ENCODE results near the gene CAMK4. TPM values are rescaled to one million over a fixed set of nuclear protein-coding genes. Genes with fewer than 3 reads are reported as not detected.

CAMK4 gene
- total RNA-seq, 1 donor from 2014 or later: 0.72 TPM

DNA sequence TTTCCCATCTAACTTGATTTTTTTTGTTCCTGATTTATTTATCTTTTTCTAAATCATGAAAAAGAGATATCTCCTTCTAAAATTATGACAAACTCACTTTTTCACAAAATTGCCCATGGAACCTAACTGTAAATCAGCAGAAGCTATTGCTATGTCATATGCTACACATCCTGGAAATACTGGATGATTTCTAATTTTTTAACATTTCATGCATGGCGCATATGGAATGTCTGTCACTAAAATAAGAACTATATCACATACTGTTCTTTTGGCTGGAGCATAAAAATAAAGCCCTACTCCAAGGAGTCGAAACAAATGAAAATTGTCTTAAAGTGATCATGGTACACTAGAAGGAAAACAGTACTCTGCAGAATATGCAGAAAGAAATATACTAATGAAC is 60.6 kb downstream of the CAMK4 start:
- H3K27me3 Mint-ChIP-seq (ENCODE audit: low read depth): peaks cover 29% of the 10 kb centered on the region
- H3K9me3 Mint-ChIP-seq (ENCODE audit: low read depth): no peaks in the 10 kb centered on the region
- TF ChIP-seq, protein P1, sequence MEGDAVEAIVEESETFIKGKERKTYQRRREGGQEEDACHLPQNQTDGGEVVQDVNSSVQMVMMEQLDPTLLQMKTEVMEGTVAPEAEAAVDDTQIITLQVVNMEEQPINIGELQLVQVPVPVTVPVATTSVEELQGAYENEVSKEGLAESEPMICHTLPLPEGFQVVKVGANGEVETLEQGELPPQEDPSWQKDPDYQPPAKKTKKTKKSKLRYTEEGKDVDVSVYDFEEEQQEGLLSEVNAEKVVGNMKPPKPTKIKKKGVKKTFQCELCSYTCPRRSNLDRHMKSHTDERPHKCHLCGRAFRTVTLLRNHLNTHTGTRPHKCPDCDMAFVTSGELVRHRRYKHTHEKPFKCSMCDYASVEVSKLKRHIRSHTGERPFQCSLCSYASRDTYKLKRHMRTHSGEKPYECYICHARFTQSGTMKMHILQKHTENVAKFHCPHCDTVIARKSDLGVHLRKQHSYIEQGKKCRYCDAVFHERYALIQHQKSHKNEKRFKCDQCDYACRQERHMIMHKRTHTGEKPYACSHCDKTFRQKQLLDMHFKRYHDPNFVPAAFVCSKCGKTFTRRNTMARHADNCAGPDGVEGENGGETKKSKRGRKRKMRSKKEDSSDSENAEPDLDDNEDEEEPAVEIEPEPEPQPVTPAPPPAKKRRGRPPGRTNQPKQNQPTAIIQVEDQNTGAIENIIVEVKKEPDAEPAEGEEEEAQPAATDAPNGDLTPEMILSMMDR (IDR thresholded peaks at IDR 0.05): no peak
- no peak overlapping the region for H3K27ac Mint-ChIP-seq (ENCODE audit: unreplicated experiment)
- DNase-seq (ENCODE audit: low spot score): no peak
- no peak overlapping the region for H3K4me3 Mint-ChIP-seq (ENCODE audit: unreplicated experiment)
- no peaks in the 10 kb centered on the region for H3K4me1 Mint-ChIP-seq (ENCODE audit: low read depth)
- H3K36me3 Mint-ChIP-seq (ENCODE audit: low read depth): no peaks in the 10 kb centered on the region

DNA sequence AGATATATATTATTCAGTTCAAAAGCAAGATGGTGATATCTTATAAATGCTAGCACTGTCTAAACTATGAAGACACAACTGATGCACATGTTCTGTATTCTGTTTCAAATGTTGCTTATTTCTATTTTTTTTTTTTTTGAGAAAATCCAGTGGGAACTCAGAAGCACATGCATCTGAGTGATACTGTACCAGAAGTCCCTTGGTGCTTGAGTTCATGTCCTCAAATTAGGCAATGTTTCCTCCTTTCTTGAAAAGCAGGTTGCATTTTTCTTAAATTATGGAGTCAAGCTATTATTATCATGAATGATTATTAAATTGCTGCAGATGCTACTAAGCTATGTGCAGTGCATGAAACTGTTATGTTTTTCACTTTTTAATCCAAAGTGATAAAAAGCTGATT is 70.4 kb downstream of the CAMK4 start:
- Mint-ChIP-seq H3K36me3 (ENCODE audit: low read depth) (no peaks in the 10 kb centered on the region), H3K4me3 (ENCODE audit: unreplicated experiment) (no peak overlapping the region), H3K9me3 (ENCODE audit: low read depth) (no peaks in the 10 kb centered on the region), H3K4me1 (ENCODE audit: low read depth) (no peaks in the 10 kb centered on the region), H3K27ac (ENCODE audit: unreplicated experiment) (no peak overlapping the region), H3K27me3 (ENCODE audit: low read depth) (peaks cover 6% of the 10 kb centered on the region)
- TF ChIP-seq, protein P1 (IDR thresholded peaks at IDR 0.05): no peak
- DNase-seq (ENCODE audit: low spot score): no peak

DNA sequence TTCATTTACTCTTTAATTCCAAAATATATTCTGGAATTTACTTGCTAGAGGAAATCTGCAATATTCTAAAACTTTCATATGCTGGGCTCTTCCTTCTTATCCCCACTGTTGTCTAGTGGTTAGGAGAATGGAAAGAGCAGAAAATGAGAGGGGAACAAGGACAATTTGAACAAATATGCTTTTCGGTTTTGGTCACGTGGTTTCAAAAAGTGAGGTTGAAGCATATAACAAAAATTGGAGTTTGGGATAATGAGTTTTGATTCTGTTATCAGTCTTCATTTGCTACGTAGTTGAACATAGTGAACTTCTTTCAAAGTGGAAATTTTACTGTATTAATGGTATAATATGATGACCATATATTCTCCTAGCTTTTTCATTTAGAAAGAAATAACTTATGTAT is 71.5 kb downstream of the CAMK4 start:
- H3K27me3 Mint-ChIP-seq (ENCODE audit: low read depth): peaks cover 6% of the 10 kb centered on the region

DNA sequence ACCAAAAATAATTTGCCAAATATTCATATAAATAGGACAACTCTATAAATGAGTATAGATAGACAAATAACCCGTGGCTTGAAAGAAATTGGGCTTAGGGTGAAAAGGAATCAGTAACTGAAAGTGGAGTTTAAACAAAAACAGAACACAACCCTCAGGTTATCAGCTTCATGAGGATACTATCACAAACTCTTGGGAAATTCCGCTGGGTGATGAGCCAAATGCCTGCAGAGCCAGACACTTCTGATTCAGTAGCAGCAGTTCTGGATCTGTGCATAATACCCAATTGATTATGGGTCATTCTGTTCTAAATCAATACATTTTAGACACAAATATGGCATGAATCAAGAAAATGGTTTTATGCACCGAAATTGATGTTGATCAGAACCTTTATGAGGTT is 72.4 kb downstream of the CAMK4 start:
- no peaks in the 10 kb centered on the region for H3K36me3 Mint-ChIP-seq (ENCODE audit: low read depth)
- no peak overlapping the region for H3K4me3 Mint-ChIP-seq (ENCODE audit: unreplicated experiment)
- H3K9me3 Mint-ChIP-seq (ENCODE audit: low read depth): no peaks in the 10 kb centered on the region
- DNase-seq (ENCODE audit: low spot score): no peak
- TF ChIP-seq, protein P1 (IDR thresholded peaks at IDR 0.05): no peak
- peaks cover 8% of the 10 kb centered on the region for H3K27me3 Mint-ChIP-seq (ENCODE audit: low read depth)
- no peaks in the 10 kb centered on the region for H3K4me1 Mint-ChIP-seq (ENCODE audit: low read depth)
- H3K27ac Mint-ChIP-seq (ENCODE audit: unreplicated experiment): no peak overlapping the region

More for the DNA sequence above, 71.5 kb downstream of the CAMK4 start:
- H3K27ac Mint-ChIP-seq (ENCODE audit: unreplicated experiment): no peak overlapping the region
- no peak overlapping the region for H3K4me3 Mint-ChIP-seq (ENCODE audit: unreplicated experiment)
- H3K4me1 Mint-ChIP-seq (ENCODE audit: low read depth): no peaks in the 10 kb centered on the region
- TF ChIP-seq, protein P1 (IDR thresholded peaks at IDR 0.05): no peak
- no peaks in the 10 kb centered on the region for H3K36me3 Mint-ChIP-seq (ENCODE audit: low read depth)
- H3K9me3 Mint-ChIP-seq (ENCODE audit: low read depth): no peaks in the 10 kb centered on the region
- DNase-seq (ENCODE audit: low spot score): no peak

DNA sequence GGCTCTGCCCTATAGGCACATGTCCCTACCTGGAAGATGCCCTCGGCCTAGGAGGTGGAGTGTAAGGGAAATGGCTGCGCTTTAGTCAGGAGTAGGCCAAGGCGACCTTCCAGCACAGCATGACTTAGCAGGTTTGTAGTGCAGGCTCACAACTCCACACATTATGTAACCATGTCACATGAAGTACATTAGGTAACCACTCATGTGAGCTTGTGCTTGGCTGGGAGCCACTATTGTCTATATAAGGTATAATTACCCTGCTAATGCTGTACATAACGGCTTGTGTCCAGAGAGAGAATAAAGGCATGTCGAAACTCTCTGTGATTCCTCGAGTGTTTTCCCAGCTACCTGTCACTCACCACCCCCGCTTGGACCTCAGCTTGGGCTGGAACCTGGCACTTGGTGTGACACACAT is 74.9 kb downstream of the CAMK4 start:
- H3K9me3 Mint-ChIP-seq (ENCODE audit: low read depth): no peaks in the 10 kb centered on the region
- H3K4me3 Mint-ChIP-seq (ENCODE audit: unreplicated experiment): no peak overlapping the region
- DNase-seq (ENCODE audit: low spot score): no peak
- peaks cover 8% of the 10 kb centered on the region for H3K27me3 Mint-ChIP-seq (ENCODE audit: low read depth)
- no peaks in the 10 kb centered on the region for H3K36me3 Mint-ChIP-seq (ENCODE audit: low read depth)
- H3K4me1 Mint-ChIP-seq (ENCODE audit: low read depth): no peaks in the 10 kb centered on the region
- TF ChIP-seq, protein P1 (IDR thresholded peaks at IDR 0.05): no peak
- no peak overlapping the region for H3K27ac Mint-ChIP-seq (ENCODE audit: unreplicated experiment)

All from chondrocyte (in vitro differentiated cells).